HG03342 (cell line): Measurements from ENCODE around the gene ANKRD33B.

Source experiments
- ATAC-seq: cut with Tn5 transposase; IDR thresholded peaks from one replicate; pipeline ENCODE4 v1.9.1; 2021; ENCODE audit warnings: mild to moderate bottlenecking, moderate library complexity; ENCODE audit not compliant: unreplicated experiment

Gene ANKRD33B

GRCh38 chr5:10577371-10578292 lies 13.8 kb downstream of the ANKRD33B start:
- ATAC-seq = no peak

DNA sequence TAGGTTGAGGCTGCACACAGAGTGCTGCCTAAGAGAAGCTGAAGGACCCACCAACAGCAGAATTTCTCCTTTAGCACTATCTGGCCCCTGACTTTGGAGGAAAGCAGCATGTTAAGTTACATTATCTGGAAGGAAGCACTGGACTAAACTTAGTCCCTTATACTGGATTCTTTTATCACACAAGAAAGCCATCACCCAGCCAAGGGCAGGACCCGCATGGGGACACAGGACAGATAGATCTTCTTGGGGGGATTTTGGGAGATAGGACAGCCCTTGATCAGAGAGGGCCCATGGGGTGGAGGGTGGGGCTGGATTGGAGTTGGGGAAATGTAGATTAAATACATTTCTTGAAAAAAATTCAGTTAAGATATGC lies 14.4 kb downstream of the ANKRD33B start:
- ATAC-seq = no peak

DNA sequence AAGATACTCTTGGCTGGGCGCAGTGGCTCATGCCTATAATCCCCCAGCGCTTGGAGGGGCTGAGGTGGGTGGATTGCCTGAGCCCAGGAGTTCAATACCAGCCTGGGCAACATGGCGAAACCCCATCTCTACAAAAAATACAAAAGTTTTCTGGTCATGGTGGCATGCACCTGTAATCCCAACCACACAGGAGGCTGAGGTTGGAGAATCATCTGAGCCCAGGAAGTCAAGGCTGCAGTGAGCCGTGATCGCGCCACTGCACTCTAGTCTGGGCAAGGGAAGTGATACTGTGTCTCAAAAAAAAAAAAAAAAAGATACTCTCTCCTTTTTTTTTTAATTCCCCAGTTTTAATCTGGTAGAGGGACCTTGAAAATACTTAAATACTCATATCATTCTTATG lies 15.0 kb downstream of the ANKRD33B start:
- ATAC-seq = peak; percentile 60

GRCh38 chr5:10579536-10580521 lies 16.0 kb downstream of the ANKRD33B start:
- peak; percentile 32 for ATAC-seq

DNA sequence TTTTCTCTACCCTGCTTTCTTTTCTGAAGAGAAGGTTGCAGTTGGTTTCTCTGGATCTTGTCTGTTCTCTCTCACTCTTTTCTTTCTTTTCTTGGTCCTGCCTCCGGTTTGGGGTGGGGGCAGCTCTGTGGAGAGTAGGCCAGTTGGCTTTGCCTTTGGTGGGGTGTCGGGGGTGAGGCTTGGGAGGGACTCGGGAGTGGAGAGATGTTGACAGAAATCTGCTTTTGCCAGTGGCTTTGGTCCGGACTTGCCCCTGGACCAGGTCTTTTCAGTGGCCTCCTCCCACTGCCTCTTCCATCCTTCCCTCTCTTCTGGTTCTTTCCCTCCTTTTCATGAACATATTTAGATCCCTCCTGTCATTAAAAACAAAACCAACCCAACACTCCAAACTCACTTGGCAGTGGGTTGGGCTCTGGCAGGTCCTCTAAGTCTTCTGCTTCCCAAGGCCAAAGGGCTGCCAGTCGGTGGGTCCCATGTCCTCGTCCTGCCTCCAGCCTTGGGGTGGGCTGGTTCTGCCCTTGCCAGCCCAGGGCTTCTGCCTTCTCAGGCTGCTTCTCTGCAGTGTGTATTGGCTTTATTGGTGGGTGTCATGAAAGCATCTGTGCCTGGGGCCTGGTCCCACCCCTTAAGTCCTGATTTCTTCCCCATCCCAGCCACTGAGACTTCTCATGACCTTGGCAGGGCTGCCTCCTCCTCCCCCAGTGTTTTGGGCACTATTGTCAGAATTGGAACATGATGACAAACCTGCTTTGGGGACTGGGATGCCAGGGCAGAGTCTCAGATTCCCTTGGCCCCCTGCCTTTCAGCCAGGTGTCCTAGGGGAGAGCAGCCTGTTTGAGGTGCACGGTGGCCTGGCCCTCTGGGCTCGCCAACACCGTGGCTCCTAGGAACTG lies 16.9 kb downstream of the ANKRD33B start:
- ATAC-seq = no peak

- ATAC-seq = no peak
Measured at GRCh38 chr5:10581424-10581748, 17.5 kb downstream of the ANKRD33B start.

DNA sequence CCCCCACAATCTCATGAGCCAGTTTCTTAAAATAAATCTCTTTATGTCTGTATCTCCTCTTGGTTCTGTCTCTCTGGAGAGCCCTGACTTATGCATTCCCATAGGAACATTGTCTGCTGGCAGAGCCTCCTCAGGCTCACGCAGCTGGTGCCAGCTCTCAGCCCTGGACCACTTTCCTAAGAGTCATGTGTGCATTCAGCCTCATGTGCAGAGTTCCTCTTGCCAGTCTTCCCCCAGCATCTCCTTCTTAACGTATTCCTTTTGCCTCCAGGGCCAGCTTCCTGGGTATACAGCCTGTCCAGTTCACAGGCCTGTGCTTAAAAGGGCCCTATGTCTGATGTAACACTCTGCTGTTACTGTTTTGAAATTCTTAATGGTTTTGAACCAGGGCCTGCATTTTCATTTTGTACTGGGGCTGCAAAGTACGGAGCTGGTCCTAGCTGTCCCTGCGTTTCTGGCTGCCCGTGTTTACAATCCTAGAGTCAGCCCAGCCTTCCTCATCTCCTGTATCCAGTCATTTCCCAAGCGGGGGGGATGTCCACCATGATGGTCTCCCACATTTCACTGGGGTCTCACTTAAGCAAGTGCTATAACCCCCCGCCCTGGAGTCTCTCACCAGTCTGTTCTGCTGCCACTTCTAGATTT lies 18.1 kb downstream of the ANKRD33B start:
- no peak for ATAC-seq

GRCh38 chr5:10582512-10582897 lies 18.6 kb downstream of the ANKRD33B start:
- no peak for ATAC-seq

DNA sequence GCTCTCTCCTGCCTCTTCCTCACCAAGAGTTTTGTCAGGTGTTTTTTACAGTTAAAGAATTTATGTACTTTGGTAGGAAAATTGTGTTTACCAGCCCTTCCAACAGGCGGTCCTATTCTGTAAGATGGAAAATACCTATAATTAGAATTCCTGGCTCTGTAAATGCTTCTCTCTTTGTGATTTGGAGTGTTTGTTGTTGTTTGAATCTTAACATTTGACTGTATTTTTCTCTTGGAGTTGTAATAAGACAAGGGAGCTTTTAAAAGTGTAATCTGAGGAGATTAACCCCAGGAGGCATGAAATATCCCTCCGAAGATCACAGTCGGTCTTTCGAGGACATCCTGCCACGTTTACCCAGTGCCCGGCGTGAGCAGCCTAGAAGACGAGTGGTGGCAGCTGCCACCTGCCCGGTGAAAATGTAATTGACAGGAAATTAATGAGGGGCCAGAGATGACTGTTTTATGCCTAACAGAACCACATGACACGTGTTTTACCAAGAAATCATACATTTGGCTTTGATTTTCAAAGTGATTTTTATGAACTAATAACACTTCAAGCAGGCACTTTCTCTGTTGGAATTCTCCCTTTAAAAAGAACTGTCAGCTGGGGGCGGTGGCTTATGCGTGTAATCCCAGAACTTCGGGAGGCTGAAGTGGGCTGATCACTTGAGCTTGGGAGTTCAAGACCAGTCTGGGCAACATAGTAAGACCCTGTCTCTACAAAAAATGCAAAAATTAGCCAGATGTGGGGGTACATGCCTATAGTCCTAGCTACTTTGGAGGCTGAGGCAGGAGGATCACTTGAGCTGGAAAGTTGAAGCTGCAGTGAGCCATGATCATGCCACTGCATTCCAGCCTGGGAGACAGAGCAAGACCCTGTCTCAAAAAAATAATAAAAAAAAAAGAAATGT lies 20.0 kb downstream of the ANKRD33B start:
- no peak for ATAC-seq

DNA sequence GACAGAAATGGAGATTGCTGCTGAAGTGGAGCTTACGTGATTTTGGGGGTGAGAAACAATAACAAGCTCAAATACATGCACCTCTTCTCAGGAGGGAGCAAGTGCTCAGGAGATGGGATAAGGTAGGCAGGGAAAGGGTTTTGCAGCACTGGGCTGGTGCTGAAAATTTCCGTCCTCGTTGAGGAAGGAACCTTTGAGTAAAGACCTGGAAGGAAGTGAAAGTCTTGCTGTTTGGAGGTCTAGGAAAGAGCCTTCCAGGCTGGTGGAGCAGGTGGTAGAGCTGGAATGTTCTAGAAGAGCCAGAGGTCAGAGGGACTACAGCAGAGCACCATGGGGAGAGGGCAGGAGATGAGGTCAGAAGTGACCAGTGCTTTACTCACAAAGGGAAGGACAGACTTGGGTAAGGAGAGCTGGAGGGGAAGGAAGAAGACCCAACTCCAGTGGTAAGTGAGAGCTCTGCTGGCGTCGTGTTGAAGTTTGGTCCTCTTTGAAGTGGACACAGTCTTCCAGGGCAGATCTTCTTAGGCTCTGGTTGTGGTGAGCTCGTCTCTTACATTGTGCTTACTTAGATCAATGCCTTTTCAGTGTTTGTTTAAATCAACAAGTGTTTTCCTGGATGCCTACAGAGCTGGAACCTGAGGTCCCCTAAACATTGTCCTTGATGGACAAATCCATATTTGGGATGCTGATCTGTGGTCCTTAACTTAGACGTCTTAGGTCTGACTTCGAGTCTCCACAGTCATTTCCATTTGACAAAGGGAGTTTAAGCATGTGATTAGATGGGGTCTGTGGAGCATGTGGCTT lies 21.0 kb downstream of the ANKRD33B start:
- no peak for ATAC-seq

DNA sequence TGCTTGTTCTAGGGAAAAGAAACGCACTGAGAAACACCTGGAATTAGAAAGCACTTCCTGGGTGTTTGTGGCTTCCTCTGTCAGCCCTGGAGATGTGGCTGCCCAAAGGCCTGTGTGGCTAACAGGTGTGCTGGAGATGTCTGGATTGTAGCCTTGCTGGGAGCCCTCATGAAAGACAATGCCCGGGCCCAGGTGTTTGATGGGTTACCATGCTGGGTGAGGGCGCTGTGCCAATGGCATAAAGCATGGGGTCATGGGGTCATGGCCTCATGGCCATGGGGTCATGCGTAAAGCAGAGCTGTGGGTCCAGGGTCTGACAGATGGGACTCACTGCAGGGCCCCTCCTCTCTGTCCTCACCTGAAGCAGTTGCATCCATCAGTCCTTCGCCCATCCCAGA lies 21.6 kb downstream of the ANKRD33B start:
- no peak for ATAC-seq

GRCh38 chr5:10586008-10586407 lies 22.1 kb downstream of the ANKRD33B start:
- ATAC-seq = no peak

- no peak for ATAC-seq
Measured at GRCh38 chr5:10586555-10586954, 22.7 kb downstream of the ANKRD33B start.

DNA sequence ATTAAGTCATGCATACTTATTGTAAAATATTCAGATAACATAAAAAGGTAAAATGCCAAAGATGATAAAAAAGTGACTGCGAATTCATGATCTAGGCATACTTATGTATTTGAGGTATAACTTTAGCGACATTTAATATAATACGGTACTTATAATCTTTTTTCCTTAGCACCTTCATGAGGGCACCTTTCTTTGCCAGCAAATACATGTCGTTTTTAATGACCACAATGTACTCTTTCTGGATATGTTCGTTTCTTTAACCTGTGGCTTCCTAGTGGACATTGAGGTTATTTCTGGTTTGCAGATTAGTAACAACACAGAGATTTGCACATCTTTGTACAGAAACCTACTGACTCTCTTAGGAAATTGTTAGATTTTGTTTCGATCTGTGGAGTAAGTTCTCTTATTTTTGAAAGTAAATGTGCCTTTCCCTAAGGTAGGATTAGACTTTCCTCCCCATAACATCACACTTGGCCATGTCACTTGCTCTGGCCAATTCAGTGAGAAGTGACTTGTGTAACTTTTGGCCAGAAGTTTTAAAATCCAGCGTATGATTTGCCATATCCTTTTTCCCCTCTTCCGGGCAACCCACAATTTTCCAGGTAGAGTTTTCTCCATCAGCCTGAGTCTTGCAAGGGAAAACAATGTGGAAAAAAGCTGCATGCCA lies 24.4 kb downstream of the ANKRD33B start:
- ATAC-seq = no peak

DNA sequence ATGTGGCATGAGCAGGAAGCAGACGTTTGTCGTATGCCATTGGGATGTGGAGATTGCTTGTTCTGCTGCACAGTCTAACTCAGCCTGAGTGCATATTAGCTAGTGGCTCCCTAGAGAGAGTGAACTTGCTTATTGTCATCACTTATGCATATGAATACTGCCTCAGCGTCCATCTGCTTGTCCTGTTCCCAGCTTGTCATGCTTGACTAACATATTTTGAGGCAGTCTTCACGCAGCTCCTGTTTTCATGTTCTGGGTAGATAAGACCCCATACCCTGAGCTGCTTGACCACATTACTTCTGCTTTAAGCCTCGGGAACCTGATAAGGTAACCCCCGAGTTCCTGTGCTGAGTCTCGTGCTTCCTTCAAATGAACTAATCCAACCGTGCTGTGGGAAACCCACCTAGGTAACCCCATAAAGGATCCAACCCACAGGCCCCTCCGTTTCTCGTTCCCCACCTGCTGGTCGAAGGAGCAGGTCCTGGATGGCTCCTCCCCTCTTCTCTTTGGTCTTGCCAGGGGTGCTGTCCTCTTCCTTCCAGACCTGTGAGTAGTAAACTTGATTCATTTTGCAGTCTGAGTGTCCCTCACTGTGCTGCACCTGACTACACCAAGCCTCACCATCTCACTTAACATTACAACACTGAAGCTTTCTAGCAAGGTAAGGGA lies 25.0 kb downstream of the ANKRD33B start:
- ATAC-seq = peak; percentile 39

DNA sequence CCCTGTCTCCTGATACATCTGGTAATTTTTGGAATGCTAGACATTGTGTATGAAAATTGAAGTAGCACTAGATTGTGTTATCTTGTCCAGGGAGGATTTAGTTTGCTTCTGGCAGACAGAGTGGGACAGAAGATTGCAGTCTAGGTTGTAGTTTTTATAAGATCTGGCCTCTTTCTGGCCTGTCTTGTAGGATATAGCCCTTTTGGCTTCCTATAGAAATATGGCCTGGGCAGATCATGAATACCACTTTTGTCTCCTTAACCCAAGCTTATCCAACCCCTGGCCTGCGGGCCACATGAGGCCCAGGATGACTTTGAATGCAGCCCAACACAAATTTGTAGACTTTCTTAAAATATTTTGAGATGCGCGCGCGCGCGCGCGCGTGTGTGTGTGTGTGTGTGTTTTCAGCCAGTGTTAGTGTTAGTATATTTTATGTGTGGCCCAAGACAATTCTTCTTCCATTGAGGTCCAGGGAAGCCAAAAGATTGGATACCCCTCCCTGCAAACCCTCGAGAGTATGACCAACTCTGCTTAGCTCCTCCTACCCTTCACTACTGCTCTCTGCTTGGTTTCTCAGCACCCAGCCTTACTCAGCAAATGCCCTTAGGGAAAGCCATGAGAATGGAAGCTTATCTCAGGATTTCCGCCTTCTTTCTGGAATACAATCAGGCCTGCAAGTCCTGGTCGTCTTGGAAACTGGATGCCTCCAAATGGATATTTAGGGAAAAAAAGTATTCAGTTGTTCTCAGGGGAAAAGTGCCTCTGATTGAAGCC lies 26.5 kb downstream of the ANKRD33B start:
- ATAC-seq = no peak

DNA sequence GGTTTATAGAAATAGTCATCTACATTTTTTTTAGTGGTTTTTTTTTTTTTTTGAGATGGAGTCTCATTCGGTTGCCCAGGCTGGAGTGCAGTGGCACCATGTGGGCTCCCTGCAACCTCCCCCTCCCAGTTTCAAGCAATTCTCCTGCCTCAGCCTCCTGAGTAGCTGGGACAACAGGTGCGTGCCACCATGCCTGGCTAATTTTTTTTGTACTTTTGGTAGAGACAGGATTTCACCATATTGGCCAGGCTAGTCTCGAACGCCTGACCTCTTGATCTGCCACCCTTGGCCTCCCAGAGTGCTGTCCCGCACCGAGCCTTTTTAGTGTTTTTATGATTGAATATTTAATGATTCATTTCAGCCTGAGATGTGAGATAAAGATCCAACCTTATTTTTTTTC lies 27.3 kb downstream of the ANKRD33B start:
- ATAC-seq = no peak
